Fibroblast of skin of back (primary cell): ENCODE data around the gene CDRT4.
A peak's percentile ranks its signal among the peaks of the same experiment; 100 is the strongest.

Experiments
- DNase-seq: peaks from one replicate; pipeline ENCODE4 v3.0.0-alpha.2; 2013

Gene CDRT4

DNA sequence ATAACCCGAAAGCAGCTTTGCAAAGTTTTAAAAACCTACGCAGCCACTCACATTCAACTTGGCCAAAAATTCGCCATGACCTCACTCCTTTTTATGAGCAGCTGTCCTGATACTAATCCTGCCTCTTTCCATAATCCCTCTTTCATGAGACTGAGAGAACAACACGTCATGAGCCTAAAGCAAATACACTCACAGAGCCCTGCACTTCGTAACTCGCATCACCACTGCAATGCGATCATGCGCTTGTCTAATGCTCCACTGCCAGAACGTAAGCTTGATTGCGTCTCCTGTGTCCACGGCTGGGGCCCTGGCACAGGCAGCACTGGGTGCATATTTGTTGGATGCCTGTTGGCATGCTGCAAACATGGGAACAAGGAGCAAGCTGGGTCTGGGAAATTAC is 36.2 kb downstream of the CDRT4 start:
- DNase-seq = no peak

DNA sequence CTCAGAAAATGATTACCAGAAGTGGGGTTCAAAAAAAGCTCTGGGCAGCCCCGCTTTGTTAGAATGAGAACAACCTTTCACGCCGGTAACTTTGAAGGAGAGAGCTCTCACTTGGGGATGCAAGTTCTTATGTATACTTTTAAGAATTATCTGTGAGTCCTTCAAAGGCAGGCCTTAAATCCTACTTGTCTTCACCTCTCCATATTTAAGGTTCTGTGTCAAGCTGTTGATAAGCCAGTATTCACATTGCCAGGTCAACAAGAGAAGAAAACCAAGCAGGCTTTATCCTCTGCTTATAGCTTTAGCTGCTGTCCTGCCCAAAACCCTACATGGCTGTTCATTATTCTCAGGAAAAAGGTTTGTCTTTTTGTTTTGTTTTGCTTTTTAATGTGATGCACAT is 42.9 kb downstream of the CDRT4 start:
- no peak for DNase-seq

DNA sequence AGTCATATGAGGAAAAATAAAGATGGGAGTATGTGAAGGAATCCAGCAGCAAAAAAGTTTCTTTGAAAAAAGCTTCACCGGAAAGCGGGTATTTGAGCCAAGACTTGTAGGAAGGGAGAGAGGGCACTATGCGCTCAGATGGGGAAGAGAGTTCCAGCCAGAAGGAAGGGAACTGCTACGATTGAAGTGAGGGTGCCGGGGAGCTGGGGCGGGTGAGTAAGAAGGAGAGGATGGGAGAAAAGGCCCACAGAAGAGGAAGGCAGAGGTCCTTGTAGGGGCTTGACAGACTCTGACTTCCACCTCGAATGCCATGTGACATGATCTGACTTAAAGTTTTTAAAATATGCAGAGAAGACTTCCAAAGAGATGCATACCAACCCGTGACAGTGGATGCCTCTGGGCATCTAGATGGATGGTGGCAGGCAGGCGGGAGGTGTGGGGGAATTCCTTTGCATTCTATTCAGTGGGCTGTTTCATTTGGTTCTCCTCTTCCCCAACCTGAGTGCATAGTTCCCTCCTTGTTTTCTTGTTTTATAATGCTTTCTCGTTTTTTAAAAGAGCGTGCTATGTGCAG is 44.9 kb downstream of the CDRT4 start:
- DNase-seq = no peak

DNA sequence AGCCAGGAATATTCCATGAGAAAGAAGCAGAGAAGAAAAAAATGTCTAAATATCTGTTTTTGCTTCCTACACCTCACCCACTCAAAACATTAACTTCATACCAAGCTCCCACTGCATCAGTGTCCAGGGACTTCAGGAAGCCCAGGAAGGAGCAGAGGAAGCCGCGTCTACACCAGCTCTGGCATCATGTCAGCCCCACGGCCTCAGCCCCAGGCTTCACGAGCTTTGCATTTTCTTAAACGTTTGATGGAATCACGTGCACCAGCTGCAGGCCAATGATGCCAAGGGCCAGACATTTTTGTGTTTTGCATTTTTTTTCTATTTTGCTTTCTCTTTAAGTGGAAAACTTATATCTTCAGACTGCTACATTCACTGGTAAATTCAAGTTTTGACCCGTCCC is 48.6 kb downstream of the CDRT4 start:
- no peak for DNase-seq

DNA sequence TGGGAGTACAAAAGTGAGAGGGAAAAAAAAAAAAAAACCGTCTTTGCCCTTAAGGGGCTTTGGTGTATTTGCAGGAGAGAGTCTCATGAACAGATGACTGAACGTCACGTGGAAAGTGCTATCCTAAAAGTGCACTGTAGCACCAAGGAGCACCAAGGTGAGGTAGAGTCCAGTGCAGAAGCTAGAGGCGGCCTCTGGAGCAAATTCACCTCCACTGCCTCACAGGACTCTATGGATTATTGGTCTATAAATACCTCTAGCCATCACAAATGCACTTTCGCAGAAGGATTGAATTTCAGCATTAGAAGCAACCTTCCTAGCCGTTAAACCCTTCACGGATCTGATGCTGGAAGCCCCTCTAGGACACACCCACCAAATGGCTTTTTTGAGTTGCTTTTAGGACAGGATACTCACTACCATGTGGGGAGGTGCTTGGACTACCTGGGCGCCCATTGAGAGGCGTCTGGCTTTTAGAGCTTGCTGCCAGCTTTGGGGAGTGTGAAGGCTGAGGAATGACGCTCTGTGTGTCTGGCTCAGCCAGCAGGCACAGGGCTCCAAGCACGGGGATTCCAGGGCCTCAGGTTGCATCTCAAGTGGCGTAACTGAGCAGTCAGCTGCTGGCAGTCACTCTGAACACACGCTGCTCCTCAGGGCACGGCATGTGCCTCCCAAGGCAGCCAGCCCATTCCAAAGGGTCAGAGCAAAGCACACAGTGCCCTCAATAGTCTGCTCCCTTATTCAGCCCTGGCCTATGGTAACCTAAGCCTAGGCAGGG is 52.7 kb downstream of the CDRT4 start:
- DNase-seq = no peak

DNA sequence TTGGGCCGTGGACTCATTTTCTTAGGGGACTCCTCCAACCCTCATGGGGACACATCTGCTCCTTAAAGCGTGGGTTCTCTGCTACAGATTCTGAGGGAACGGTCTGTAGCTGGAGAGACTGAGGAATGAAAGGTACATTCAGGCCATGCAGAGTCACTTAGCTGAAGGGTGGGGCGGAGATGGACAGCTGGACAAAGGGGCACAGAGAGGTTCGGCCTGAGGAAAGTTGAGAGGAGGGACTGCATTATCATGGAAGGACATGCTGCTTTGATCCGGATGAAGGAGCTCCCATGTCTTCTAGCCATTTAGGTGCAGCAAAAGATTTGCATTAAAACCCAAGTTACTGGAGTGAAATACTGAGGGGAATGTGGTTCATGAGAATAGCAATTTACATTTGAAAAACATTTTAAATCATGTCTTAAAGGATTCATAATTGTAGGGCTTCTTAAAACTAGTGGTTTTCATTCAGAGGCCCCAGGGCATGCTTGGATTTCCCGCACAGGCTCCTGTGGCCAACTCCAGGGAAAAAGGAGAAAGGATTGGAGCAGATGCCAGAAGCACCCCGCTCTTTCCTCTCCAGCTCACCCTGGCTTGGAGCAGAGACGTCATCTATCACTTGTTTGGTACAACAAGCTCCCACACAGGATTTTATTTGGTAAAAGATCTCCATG is 54.2 kb downstream of the CDRT4 start:
- no peak for DNase-seq

DNA sequence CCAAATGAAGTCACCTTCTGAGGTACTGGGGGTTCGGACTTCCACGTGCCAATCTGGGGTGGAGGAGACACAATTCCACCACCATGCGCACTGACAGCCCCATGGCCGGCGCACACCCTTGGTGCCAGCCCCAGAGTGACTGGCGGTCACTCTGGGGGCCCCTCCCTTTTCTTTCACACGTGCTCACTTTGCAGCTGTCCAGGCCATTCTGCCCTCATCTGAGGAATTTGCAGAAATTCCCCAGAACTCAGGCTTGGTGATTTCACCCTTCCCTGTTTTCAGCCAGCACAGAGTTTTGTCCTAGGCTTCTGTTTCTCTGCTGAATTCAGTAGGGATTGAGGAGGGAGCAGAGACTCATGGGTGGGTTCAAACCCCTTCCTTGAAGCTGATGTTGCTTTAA is 54.8 kb downstream of the CDRT4 start:
- no peak for DNase-seq

DNA sequence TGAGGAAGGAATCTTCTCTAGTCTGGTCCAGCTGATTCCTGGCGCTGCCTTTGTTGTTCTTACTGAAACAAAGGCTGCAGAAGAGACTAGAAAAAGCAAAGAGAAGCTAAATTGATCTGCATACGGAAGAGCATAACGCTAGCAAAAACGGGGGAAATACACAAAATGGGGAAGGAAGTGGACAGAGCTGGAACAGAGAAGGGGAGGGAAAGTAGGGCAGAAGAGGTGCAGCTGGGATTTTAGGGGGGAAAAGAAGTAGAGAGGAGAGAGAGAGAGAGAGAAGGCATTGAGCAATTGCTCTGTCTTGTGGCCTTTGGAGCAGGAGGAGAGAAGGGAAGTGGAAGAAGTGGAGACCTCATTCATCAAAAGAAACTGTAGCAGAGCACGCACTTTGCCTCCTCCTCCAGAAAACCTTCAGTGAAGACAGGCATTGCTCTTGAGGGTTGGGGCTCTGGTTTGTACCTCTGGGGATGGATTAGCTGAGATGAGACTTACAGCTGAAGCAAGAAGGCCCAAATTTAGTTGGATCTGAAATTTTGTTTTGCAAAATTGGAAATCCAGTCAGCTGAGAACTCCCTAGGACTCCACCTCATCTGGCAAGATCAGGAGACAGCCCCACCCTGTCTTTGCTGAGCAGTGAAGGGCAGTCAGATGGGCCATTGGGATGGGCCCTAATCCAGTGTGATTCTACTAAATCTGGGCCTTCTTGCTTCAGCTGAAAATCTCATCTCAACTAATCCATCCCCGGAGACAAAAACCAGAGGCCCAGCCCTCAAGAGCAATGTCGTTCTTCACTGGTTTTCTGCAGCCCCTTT is 55.8 kb downstream of the CDRT4 start:
- no peak for DNase-seq

DNA sequence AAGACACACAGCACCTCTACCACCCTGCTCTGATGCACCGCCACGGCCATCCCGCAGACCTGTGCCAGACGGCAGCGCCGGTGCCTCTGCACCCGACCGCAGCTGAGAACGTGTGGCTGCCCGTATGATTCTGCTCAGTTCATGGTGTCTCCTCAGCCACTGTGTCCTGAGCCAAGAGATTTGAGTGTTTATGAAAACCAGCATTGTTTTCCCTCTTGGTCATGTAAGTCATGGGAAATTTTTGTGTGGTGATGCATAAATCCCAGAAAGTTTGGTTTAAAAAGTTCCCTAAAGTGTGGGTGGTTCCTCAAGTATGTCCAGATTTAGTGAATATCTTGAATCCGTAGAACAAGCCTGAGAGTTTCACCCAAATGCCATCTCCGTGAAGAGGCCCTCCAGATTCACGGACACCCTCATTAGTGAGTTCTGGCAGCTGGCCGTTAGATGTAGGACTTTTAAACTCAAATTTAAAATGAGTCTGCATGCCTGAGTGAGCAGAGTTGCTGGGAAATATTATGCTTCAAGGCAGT is 57.6 kb downstream of the CDRT4 start:
- peak; percentile 92 for DNase-seq

DNA sequence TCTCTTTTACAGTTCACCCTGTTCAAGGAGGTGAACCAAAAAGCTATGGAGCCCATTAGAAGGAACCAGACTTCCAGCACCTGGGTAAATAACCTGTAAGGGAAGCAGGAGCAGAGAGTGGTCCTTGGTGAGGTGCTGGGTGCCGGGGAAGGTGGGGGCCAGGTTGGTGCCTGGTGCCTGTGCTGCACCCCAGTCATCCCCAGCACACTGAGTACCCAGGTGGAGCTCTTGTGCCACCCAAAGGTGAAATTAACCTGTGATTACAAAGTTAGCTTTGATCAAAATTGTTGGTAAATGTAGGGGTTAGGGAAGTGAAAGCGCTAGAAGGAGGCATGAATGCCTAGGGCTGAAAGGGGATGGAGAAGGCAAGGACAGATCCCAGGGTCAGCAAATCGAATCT is 58.6 kb downstream of the CDRT4 start:
- no peak for DNase-seq

DNA sequence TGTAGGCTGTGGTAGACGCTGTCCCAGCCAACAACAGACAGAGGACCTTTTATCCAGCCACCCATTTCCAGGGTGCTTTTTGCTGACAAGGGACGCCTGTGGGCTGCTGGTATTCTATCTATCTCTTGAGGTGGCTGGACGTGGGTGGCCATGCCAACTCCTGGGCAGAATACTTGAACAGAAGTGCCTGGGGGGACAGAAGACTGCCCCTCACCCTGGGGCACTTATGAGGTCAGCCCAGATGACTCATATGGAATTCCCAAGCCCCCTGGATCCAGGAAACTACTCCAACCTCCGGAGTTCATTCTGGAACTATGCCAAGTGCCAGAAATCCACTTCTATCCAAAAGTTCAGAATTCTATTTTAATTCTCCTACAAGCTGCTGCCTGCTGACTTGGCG is 61.3 kb downstream of the CDRT4 start:
- DNase-seq = peak; percentile 41

DNA sequence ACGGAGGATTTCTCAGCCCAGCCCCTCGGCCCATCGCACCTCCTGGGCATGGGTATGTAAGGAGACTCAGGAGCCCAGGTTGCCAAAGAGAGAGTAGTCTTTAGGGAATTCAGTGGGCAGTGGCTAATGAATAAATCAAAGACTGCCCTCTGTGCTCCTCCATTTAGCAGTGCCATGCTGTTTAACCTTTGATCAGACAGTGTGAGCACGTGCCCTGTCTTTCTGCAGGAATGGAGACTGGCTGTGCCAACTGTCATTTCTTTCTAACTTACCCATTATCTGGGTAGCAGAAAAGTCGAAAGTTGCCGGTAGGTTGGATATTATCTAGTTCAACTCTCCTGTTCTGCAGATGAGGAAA is 62.4 kb downstream of the CDRT4 start:
- no peak for DNase-seq

DNA sequence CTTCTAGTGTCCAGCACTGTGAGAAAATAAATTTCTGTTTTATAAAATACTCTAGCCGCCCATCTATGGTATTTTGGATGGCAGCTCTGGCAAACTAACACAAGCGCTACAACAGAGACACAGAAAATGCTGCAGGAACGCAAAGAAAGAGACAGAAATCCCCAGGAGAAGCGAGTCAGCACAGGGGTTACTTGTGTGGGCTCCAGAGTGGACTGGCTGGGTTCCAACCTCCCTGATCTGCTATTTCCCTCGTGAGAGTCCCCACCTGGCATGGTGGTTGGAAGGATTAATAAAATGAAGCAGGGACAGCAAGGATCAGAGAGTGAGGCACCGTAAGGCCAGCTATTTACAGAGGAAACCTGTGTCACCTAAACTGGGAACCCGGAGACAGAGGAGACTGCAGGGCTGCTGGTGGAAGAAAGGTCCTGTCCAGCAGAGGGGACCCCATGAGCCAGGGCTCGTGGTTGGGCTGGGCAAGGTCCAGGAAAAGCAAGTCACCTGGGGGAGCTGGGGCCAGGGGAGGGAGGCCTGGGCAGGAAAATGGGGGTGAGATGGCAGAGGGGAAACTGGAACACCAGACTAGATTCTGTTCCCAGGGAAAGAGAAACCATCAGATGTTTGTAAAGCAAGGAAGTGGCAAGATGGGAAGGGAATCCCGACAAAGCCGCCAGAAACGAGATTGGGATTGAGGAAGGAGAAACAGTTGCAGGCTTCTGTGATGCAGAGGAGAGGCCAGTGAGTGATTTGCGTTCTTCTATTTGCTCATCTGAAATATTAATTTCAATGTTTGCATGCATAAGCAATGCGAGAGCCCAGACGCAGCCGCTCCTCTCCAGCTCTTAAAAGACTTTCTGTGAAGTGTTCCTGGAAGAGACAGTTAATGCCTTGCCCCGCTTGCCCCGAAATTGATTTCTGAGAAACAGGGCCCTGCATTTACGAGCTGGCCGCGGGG is 63.0 kb downstream of the CDRT4 start:
- peak; percentile 58 for DNase-seq

DNA sequence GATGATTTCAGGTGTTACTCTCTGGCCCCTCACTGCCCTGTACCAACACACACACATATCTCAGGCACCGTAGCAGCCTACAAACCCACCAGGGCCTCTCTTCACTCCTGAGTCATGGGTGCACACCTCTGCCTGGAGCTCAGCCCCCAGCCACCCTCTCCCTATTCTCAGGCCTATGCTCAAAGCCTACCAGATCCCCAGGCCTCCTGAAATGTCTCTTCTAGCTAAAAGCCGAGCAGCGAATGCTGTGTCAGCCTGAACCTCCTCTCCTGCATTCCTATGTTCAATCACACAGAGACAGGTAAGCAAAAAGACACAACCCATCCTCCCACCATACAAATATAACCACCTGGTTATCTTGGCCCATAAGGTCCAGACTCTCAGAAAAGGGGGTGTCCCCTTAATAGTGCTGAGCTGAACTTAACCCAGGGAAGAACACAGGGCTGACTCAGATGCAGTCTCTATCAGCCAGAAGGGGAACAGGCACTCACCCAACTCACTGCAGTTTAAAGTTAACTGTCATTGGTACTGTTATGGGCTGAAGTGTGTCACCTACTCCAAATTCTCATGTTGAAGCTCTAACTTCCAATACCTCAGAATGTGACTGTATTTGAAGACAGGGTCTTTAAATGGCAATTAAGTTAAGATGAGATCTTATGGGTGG is 64.0 kb downstream of the CDRT4 start:
- no peak for DNase-seq

DNA sequence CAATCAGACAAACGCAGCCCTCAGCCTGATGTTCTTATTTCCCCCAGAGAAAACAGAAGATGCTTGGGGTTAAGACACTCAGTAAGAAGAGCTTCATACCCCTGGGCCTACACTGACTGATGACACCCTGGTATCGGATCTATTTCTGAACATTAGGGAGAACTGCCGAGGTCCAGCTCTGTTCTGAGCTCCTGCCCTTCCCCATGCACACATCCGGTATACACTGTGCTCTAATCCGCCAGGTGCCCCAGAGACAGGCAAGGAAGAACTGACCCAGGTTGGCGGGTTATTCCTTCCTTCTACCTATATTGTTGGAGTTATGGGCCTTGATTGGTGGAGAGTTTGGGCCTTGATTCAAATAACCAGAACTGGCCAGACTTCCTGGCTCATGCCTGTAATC is 68.0 kb downstream of the CDRT4 start:
- DNase-seq = no peak

DNA sequence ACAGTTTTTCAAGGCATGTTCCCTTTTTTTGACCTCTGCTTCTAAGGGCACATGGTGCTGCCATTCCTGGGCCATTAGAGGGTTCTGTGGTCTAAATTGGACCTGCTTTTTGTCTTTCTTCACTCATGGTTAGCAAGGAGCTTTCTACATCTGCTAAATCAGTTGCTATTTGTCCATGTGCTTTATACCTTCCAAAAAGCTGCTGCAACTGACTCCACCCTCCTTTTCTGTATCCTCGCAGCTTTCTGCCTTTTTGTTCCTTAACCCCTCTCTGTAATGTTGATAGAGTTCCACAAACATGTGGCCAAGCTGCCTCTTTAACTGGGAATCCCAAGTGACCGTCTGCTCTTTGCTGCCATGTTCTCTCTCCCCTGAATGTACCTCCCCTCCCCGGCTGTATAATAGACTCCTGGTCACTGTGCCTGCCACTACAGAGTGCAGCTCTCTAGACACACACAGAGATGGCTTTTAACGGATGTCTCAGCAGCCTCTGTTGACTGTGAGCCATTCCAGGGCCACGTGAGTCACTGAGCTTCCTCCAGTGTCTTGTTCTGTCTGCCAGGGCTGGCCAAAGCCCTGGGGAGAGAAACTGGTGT is 68.6 kb downstream of the CDRT4 start:
- peak; percentile 88 for DNase-seq

DNA sequence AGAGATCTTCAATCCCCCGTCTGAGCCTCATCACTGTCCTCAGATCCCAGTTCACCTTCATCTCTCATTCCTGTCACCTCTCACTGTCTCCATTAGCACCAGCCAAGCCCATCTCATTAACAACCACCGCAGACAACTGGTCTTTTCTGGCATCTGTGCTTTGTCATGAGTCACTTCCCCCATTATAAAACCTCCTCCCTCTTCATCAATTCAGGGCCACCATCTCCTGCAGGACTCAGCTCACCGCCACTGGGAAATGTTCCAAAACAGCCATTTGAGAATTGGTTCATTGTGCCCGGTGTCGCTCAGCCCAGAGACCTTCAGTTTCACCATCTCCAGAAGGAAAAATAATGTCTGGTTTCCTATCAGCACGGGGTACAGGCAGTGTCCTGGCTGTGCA is 69.1 kb downstream of the CDRT4 start:
- peak; percentile 72 for DNase-seq

DNA sequence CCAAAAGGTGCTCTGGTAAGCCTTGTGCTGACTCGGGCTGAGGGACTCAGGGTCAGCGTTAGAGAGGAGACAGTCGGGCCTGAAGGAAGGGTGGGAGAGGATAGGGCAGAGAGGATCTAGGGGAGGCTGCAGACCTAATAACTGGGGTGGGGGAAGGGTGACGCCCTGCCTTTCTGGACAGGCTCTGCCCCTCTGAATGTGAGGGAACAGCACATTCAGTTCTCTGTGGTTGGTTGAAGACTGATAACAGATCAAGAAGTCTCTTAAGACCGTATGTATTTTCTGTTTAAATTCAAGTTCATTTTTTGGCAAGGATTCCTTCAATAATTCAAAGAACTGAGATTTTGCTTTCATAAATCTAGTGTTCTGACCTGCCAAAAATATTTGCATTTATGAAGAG is 69.8 kb downstream of the CDRT4 start:
- DNase-seq = no peak

DNA sequence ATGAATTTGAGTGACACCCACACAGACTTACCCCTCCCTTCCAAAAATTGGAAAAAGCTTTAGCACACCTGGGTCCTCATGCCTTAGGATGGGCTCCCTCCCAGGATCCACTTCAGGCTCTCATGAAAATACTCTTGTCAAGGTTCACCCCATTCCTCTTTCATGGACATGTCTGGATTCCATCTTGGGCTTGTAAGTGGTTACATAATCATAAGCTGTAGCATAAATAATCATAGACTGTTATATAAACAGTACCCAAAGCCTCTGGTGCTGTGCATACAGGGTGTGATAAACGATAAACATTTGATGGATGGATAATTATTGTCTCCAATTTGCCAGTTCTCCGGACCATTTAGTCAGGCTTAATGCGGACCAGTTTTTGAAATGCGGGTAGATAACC is 72.3 kb downstream of the CDRT4 start:
- DNase-seq = no peak

DNA sequence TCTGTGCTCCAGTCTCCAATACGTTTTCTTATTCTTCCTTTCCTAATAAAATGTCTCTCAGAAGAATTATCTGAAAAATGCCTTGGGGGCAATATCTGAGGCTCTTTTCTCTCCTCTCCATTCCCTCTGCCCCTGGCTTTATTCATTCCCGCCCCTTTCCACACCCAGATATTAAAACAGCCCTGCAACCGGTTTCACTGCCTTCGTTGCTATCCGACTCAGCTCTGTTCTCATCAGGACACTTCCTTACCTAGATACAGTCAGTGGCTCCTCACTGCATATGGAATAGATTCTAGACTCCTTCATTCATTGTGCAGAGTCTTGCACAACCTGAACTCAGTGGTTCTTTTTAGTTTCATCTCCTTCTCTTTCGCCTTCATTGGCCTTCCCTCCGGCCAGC is 74.0 kb downstream of the CDRT4 start:
- DNase-seq = no peak

DNA sequence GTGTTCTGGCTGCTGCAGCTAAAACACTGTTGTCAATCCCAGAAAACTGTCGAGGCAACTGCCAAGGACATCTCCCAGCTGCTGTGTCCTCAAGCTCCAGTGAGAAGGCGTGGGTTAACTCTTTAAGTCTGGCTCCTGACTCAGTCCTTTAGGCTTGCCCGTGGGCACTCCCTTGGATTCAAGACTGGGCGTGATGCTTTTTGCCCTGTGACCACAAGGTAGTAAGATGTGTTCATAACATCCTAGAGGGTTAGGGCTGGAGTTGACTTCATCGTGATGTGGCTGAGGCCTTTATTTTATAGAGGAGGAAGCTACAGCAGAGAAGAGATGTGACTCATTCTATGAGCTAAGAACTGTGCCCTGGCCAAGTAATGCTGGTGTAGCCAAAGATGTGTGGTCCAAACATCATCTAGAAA is 75.1 kb downstream of the CDRT4 start:
- peak; percentile 77 for DNase-seq
